HEK293T (cell line): Measurements from ENCODE around the gene PTGER1.

Experiments
- FOXK2 ChIP-seq: fragments of 450-650 bp; IDR thresholded peaks from 2 replicates; pipeline ENCODE4 v1.6.1; 2016; ENCODE audit warnings: mild to moderate bottlenecking
- SP1 ChIP-seq: fragments of 450-650 bp; IDR thresholded peaks from 2 replicates; pipeline ENCODE4 v1.6.1; 2017

DNA sequence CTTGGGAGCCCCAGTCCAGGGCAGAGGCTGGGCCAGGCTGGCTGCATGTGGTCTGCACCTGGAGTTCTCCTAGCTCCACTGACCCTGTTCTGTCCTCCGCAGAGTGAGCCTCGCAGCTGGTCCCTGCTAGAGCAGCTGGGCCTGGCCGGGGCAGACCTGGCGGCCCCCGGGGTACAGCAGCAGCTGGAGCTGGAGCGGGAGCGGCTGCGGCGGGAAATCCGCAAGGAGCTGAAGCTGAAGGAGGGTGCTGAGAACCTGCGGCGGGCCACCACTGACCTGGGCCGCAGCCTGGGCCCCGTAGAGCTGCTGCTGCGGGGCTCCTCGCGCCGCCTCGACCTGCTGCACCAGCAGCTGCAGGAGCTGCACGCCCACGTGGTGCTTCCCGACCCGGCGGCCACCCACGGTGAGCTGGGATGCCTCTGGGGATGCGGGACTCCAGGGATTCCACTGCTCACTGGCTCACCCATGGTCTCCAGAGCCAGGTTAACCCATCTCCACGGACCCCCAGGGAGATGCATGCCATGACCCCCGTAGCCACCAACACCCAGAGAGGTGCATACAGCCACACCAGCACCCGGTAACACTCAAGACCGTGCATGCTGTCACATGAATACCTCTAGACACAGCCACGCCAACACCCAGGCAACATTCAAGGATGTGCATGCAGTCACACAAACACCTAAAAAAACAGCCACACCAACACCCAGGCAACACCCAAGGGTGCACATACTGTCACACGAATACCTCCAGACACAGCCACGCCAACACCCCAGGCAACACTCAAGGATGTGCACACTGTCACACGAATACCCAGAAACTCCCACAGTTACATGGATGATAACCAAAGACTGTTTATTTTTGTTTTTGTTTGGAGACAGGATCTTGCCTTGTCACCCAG, 33.9 kb downstream of the PTGER1 start:
- TF ChIP-seq SP1 (no peak), FOXK2 (no peak)
